NCI-H460 (cell line): ENCODE measurements around the gene NNAT. TPM values are rescaled to one million over a fixed set of nuclear protein-coding genes. Genes with fewer than 3 reads are reported as not detected.

Experiments used
- DNase-seq: peaks from one replicate; pipeline ENCODE4 v3.0.0-alpha.2; 2016; ENCODE audit warnings: low read depth; ENCODE audit errors: extremely low read depth
- total RNA-seq: library from RNA; depleted of rRNA; stranded (reverse); fragments of >200 nt; shearing (Covaris generic); gene quantifications from 2 replicates; pipeline ENCODE4 v1.2.3, GENCODE V29; 2014

Gene NNAT
- total RNA-seq, 1 experiment from 2014 or later = not detected

DNA sequence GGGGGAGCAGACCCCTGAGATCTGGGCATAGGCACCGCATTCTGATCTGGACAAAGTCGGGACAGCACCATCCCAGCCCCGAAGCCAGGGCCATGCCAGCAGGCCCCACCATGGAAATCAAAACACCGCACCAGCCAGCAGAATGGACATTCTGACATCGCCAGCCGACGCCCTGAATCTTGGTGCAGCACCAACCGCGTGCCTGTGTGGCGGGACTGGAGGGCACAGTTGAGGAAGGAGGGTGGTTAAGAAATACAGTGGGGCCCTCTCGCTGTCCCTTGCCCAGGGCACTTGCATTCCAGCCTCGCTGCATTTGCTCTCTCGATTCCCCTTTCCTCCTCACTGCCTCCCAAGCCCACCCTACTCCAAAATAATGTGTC, 2.0 kb downstream of the NNAT start:
- no peak for DNase-seq

DNA sequence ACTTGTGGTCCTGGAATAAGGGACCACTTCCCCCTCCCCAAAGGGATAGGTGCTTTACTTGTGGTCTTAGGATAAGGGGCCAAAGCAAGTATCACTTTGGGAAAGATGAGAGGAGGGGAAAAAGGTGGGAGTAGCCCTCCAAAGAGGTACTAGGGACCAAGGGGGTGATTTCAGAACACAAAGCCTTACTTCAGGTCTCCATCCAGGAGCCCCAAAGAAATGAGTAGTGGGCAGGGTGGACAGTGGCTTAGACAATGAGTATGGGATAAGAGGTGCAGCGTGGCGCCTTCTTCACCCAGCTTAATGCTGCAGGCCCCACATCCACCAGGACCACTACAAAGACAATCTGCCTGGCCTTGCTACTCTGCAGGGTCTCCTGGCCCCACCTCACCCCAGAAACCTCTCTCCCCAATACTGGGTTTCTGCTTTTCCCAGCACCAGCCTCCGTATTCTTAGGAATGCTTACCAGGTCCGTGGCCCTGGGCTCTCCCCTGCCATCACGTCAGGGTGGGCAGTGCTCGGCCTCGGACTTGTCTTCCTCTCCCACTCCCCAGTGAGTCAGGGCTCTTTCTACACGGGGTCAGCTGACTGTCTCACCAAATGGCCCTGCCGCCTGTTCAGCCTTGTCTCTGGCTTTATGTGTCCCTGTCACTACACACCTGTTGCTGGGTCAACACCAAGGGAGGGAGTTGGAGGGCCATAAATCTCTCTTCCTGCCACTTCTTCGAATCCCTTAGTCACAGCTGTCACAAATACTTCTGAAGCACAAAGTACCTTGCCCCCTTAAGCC, 3.1 kb downstream of the NNAT start:
- no peak for DNase-seq

- DNase-seq = no peak
Measured at GRCh38 chr20:37524859-37525708, 4.0 kb downstream of the NNAT start.

GRCh38 chr20:37525810-37526209, 4.8 kb downstream of the NNAT start:
- DNase-seq = no peak

GRCh38 chr20:37526238-37526838, 5.3 kb downstream of the NNAT start:
- no peak for DNase-seq

DNA sequence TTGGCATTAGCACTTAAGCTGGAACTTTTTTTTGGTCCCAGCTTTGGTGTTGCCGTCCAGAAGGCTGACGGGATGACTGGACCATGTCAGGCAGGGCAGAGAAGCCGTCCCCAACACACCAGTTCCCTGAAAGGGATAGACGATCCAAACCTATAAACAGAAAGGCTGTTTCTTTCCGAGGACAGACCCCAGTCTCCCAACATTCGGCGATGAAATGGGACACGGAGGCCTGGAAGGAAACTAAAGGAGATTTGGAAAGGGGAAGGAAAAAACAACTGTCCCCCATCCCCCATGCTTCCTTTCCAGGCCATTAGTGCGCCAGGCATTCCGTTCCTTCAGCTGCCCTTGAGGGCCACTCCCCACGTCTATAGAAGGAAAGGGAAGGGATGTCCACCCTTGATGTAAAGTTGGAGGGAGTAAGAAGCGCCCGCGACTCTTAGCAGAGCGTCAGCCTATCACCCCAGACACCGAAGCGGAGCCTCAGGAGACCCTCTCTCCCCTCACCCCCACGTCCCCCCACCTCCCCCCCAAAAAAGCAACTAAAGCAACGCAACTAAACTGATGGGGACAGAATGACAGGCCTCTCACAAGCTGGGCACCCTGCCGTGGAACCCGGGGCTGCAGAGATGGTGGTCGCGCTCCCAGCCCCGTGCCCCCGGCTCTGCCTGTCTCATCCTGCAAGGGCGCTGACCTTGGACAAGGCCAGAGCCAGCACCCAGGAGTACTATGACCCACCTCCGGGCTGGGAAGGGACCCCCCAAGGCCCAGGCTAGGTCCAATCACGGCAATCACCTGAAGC, 6.0 kb downstream of the NNAT start:
- no peak for DNase-seq

GRCh38 chr20:37527638-37528445, 6.8 kb downstream of the NNAT start, which contains the start of gene BLCAP:
TSS of gene BLCAP (minus strand) at chr20:37527876. CDS start at chr20:37519174, 8,702 bp downstream.
- peak; percentile 85 for DNase-seq

- no peak for DNase-seq
Measured at GRCh38 chr20:37528446-37529213, 7.6 kb downstream of the NNAT start.

- DNase-seq = no peak
Measured at GRCh38 chr20:37529214-37529967, 8.3 kb downstream of the NNAT start.

DNA sequence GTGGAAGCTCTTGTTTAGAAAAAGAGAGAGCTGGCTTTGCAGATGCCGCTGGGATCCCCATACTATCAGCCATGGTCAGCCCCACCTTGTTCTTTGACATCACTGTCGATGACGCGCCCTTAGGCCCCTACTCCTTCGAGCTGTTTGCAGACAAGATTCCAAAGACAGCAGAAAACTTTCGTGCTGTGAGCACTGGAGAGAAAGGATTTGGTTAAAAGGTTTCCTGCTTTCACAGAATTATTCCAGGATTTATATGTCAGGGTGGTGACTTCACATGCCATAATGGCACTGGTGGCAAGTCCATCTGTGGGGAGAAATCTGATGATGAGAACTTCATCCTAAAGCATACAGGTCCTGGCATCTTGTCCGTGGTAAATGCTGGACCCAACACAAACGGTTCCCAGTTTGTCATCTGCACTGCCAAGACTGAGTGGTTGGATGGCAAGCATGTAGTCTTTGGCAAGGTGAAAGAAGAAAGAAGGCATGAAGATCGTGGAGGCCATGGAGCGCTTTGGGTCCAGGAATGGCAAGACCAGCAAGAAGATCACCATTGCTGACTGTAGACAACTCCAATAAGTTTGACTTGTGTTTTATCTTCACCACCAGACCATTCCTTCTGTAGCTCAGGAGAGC, 9.0 kb downstream of the NNAT start:
- DNase-seq = no peak

DNA sequence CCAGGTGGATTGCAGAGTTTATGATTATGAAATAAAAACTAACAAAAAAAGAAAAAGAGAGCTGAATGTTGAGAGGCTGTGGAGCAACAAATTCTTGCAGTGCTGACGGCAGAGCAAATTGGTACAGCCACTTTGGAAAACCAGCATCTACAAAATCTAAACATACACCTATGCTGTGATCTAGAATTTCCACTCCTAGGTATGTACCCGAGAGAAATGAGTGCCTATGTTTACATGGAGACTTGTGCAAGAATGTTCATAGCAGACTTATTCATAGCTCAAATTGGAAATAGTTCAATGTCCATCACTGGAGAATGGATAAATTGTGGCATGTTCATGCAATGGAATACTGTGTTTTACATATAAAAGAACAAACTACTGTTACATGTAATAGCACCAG, 9.6 kb downstream of the NNAT start:
- no peak for DNase-seq

- no peak for DNase-seq
Measured at GRCh38 chr20:37531856-37532255, 10.8 kb downstream of the NNAT start.

DNA sequence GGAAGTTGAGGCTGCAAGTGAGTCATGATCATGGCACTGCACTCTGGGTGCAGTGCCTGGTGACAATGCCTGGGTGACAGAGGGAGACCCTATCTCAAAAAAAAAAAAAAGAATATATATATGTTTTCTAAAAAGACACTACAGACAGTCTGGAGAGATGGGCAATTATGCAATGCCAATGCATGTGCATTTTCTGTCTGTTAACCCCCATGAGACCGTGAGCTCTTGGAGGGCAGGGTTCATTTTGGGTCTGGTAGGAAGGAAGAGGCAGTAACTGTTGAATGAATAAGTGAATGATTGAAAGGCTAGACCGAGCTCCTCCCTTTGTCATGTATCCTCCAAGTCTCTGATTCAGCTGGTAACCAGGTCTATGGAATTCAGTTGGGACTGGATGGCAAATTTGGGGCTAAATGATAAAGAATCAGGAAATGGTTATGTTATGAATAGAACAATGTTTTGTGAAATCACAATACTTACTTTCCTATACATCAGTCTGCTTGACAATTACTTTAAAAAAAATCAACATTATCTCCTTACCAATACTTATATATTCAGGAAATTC, 12.2 kb downstream of the NNAT start:
- DNase-seq = no peak

DNA sequence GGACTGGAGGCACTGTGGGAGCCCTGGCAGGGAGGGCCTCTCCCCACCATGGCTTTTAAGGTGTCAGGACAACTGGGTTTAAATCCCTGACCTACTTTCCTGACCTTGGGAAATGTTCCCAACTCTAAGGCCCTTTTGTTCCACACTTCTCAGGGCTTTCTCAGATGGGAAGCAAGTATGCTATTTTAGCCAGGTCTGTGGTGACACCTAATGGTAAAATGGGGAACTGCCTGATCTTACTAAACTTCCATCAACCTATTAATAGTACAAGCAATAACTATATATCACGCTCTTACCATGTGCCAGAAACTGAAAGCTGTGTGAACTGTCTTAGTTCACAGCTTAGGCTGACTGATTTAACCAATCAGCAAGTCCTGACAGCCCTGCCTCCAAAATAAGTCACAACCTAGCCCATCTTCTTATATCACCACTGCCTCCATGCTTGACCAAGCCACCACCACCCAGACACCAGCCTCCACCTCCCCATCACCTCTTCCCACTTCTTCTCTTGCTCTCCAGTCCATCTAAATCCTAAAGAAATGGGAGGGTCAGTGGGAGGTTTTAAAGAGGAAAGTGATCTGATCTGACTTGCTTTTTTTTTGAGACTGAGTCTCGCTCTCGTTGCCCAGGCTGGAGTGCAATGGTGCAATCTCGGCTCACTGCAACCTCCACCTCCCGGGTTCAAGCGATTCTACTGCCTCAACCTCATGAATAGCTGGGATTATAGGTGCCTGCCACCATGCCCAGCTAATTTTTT, 13.5 kb downstream of the NNAT start:
- peak; percentile 68 for DNase-seq

GRCh38 chr20:37535443-37536132, 14.5 kb downstream of the NNAT start:
- DNase-seq = no peak

DNA sequence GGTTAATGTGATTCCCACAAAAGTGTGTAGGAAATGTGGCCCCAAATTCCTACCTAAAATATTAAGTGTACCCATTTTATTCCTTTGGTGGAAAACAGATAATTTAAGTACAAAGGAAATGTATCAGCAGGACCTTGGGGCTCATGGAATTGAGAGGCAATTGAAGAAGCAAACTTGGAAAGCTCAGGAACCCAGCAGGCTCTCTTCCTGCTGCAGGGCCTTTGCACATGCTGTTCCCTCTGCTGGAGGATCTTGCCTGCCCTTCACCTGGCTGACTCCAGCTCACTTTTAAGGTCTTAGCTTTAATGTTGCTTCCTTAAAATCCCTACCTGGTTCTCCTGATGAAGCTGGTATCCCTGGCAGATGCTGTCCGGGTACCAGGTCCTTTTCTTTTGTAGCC, 16.5 kb downstream of the NNAT start:
- no peak for DNase-seq
